ENCODE data around the gene LTBP3. TPM values are rescaled to one million over a fixed set of nuclear protein-coding genes. Genes with fewer than 3 reads are reported as not detected.

The LTBP3 gene
- total and polyA plus RNA-seq, 3 donors from 2014 or later: 58.1 to 126 (median 112) TPM

DNA sequence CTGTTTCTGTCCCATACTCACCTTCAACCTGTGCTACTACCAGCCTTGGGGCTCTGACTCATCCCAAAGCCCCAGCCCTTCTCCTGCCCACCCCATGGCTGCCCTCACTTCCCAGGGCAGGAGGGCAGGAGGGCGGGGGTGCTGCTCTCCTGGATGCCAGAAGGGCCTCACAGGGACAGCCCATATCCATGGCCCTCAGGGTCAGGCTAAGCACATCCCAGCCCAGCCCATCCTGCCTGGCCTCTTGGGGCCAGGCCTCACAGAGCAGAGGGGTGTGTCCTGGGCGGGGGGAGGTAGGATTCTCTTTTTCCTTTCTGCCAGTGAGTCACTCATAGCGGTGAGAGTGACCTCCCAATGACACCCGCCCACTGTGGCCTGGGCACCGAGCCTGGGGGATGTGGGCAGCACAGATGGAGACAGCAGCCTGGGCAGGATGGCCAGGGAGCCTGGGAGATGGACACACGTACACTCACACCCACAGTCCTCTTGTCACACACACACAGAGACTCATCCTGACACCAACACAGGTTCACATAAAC is 2.4 kb downstream of the LTBP3 start:
- peaks cover 36% of the 10 kb centered on the region for H3K4me1 ChIP-seq
- WGBS, 2 donors: 32% methylated on average over 6 of the region's 6 CpGs; no CpG with 5 or more reads in 1 of the 2 donors
- intact Hi-C loops (cut with DNase I; ENCODE audit: low total_unique reads): no loop called here

GRCh38 chr11:65554842-65555430 is 3.2 kb downstream of the LTBP3 start:
- Histone ChIP-seq H3K4me3 (no peak overlapping the region), H3K36me3 (ENCODE audit: low read depth, missing control alignments) (no peaks in the 10 kb centered on the region), H3K27me3 (no peaks in the 10 kb centered on the region), H3K27ac (no peak overlapping the region), H3K9me3 (no peaks in the 10 kb centered on the region), H3K4me1 (peaks cover 29% of the 10 kb centered on the region)
- DNase-seq: no peak
- TF ChIP-seq POLR2A (IDR thresholded peaks at IDR 0.05) (no peak), CTCF (IDR thresholded peaks at IDR 0.05) (no peak)
- intact Hi-C loops (cut with DNase I; ENCODE audit: low total_unique reads): no loop called here
- WGBS, 2 donors: 70 to 95% methylated on average over 4 of the region's 4 CpGs

More for the DNA sequence above, 2.4 kb downstream of the LTBP3 start:
- DNase-seq: no peak
- H3K9me3 ChIP-seq: no peaks in the 10 kb centered on the region
- TF ChIP-seq CTCF (IDR thresholded peaks at IDR 0.05): no peak
- no peak for TF ChIP-seq POLR2A (IDR thresholded peaks at IDR 0.05)
- H3K4me3 ChIP-seq: no peak overlapping the region
- H3K27ac ChIP-seq: peak overlapping the region in 1 of 2 donors; percentile 5
- H3K27me3 ChIP-seq: no peaks in the 10 kb centered on the region
- H3K36me3 ChIP-seq (ENCODE audit: low read depth, missing control alignments): no peaks in the 10 kb centered on the region

DNA sequence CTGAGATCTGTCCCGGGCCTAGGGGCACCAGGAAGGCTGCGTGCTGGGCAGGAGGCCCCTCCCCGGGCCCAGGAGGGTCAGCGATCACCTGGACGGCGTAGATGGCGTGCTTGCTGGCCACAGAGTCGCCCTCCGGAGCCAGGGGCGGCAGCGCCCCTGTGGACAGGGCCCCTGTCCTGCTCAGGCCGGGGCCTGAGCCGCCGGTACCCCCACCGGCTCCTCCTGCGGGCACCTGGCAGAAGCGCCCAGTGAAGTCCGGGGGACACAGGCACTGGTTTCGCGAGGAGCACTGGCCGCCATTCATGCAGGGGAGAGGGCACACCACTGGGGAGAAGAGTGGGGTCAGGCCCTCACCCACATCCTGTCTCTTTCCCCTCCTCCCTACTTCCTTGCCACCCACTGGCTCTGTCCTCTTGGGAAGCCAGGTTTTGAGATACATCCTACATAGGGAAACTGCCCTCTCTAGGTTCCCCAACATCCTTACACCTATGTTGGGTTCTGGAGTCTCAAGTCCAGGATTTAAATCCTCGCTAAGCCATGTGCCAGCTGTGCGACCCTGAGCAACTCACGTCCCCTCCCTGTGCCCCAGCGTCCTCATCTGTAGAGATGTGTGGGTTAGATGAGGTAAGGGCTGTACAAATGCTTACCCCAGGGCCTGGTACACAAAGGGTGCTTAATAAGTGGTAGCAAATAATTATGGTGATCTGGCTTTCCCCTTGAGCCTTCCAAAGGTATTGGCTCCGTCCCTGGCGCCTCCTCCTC is 3.9 kb downstream of the LTBP3 start:
- Histone ChIP-seq H3K27me3 (no peaks in the 10 kb centered on the region), H3K9me3 (no peaks in the 10 kb centered on the region), H3K4me3 (no peak overlapping the region), H3K4me1 (peaks cover 24% of the 10 kb centered on the region), H3K36me3 (ENCODE audit: low read depth, missing control alignments) (no peaks in the 10 kb centered on the region), H3K27ac (no peak overlapping the region)
- TF ChIP-seq POLR2A (IDR thresholded peaks at IDR 0.05) (no peak), CTCF (IDR thresholded peaks at IDR 0.05) (no peak)
- DNase-seq: no peak
- intact Hi-C loops (cut with DNase I; ENCODE audit: low total_unique reads): no loop called here
- 74 to 80% methylated on average over 7 to 26 of the region's 27 CpGs for WGBS, 2 donors

- DNase-seq: no peak
- Histone ChIP-seq H3K4me3 (no peak overlapping the region), H3K27me3 (no peaks in the 10 kb centered on the region), H3K36me3 (ENCODE audit: low read depth, missing control alignments) (no peaks in the 10 kb centered on the region), H3K4me1 (peaks cover 16% of the 10 kb centered on the region), H3K27ac (no peak overlapping the region), H3K9me3 (no peaks in the 10 kb centered on the region)
- WGBS, 2 donors: 60 to 70% methylated on average over 14 to 36 of the region's 37 CpGs
- no peak for TF ChIP-seq POLR2A (IDR thresholded peaks at IDR 0.05)
- no peak for TF ChIP-seq CTCF (IDR thresholded peaks at IDR 0.05)
- intact Hi-C loops (cut with DNase I; ENCODE audit: low total_unique reads): no loop called here
Measured at GRCh38 chr11:65553301-65554001, 4.7 kb downstream of the LTBP3 start.
